Karpas-422 (cell line): ENCODE measurements around the gene SLC24A1. TPM values are rescaled to one million over a fixed set of nuclear protein-coding genes. Genes with fewer than 3 reads are reported as not detected.

Experiments
- DNase-seq: peaks from one replicate; pipeline ENCODE4 v3.0.0-alpha.2; 2015
- H2AFZ ChIP-seq: fragments of 200-600 bp; sonication (generic); 2 replicates; pipeline ENCODE4 v1.6.1; 2014; ENCODE audit warnings: antibody characterized with exemption, low read length, mixed read lengths
- H3K27ac ChIP-seq: fragments of 200-600 bp; sonication (generic); 2 replicates; pipeline ENCODE4 v1.5.1; 2014; ENCODE audit warnings: mild to moderate bottlenecking, low read length, moderate library complexity
- H3K27me3 ChIP-seq: fragments of 200-600 bp; sonication (generic); 2 replicates; pipeline ENCODE4 v1.6.1; 2014; ENCODE audit warnings: low read length, mixed read lengths
- H3K36me3 ChIP-seq: fragments of 200-600 bp; sonication (generic); 2 replicates; pipeline ENCODE4 v1.6.1; 2014; ENCODE audit warnings: low read length, mixed read lengths; ENCODE audit not compliant: insufficient read depth
- H3K4me1 ChIP-seq: fragments of 200-600 bp; sonication (generic); 2 replicates; pipeline ENCODE4 v1.6.1; 2014; ENCODE audit warnings: mild to moderate bottlenecking, low read length, mixed read lengths
- H3K4me2 ChIP-seq: fragments of 200-600 bp; sonication (generic); 2 replicates; pipeline ENCODE4 v1.6.1; 2014; ENCODE audit warnings: low read length, low read depth, mild to moderate bottlenecking; ENCODE audit not compliant: poor library complexity, severe bottlenecking
- H3K4me3 ChIP-seq: fragments of 200-600 bp; sonication (generic); 2 replicates; pipeline ENCODE4 v1.5.1; 2014; ENCODE audit warnings: mild to moderate bottlenecking, antibody characterized with exemption, low read length, mixed read lengths
- H3K79me2 ChIP-seq: fragments of 200-600 bp; sonication (generic); 2 replicates; pipeline ENCODE4 v1.6.1; 2014; ENCODE audit warnings: mild to moderate bottlenecking, low read length, mixed read lengths
- H3K9ac ChIP-seq: fragments of 200-600 bp; sonication (generic); 2 replicates; pipeline ENCODE4 v1.6.0; 2014; ENCODE audit warnings: low read length
- H3K9me2 ChIP-seq: fragments of 200-600 bp; sonication (generic), shearing (Covaris generic); replicated peaks from 2 replicates; pipeline ENCODE4 v1.6.0; 2014; ENCODE audit warnings: mild to moderate bottlenecking, low read length, moderate library complexity; ENCODE audit not compliant: insufficient read depth
- H3K9me3 ChIP-seq: fragments of 300-700, 200-600 bp; sonication (generic); 2 replicates; pipeline ENCODE4 v1.6.1; 2014; ENCODE audit warnings: low read length, mixed read lengths
- H4K20me1 ChIP-seq: fragments of 200-600 bp; sonication (generic); 2 replicates; pipeline ENCODE4 v1.6.1; 2014; ENCODE audit warnings: mild to moderate bottlenecking, antibody characterized with exemption, low read length, low read depth; ENCODE audit not compliant: insufficient read depth
- total RNA-seq: library from RNA; depleted of rRNA; stranded (reverse); fragments of >200 nt; shearing (Covaris generic); gene quantifications from 2 replicates; pipeline ENCODE4 v1.2.3, GENCODE V29; 2014; ENCODE audit warnings: low replicate concordance

Gene SLC24A1
- total RNA-seq, 1 experiment from 2014 or later: 10.9 TPM

DNA sequence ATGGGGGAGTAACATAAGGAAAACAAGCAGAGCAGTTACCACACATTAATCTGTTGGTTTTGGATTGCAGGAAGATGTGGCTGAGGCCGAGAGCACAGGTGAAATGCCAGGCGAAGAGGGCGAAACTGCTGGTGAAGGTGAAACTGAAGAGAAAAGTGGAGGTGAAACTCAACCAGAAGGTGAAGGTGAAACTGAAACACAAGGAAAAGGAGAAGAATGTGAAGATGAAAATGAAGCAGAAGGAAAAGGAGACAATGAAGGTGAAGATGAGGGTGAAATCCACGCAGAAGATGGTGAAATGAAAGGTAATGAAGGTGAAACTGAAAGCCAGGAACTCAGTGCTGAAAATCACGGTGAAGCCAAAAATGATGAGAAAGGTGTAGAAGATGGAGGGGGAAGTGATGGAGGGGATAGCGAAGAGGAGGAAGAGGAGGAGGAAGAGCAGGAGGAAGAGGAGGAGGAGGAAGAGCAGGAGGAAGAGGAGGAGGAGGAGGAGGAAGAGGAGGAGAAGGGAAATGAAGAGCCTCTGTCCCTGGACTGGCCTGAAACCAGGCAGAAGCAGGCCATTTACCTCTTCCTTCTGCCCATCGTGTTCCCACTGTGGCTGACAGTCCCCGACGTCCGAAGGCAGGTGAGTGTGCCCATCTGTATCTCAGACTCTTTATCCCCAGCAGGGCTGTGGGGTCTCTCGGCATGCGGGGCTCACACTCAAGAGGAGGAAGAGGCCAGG is 28.7 kb downstream of the SLC24A1 start:
- no peaks in the 10 kb centered on the region for H4K20me1 ChIP-seq
- peaks cover 29% of the 10 kb centered on the region; the same call in 1 of the 2 replicates for H3K36me3 ChIP-seq
- H2AFZ ChIP-seq: no peak overlapping the region
- no peak overlapping the region for H3K9ac ChIP-seq
- no peak overlapping the region for H3K4me2 ChIP-seq
- H3K79me2 ChIP-seq: no peaks in the 10 kb centered on the region
- H3K9me3 ChIP-seq: no peaks in the 10 kb centered on the region
- H3K4me1 ChIP-seq: no peaks in the 10 kb centered on the region
- H3K4me3 ChIP-seq: no peak overlapping the region
- DNase-seq: no peak
- H3K27me3 ChIP-seq: no peaks in the 10 kb centered on the region
- no peak overlapping the region for H3K27ac ChIP-seq
- H3K9me2 ChIP-seq: no peaks in the 10 kb centered on the region

DNA sequence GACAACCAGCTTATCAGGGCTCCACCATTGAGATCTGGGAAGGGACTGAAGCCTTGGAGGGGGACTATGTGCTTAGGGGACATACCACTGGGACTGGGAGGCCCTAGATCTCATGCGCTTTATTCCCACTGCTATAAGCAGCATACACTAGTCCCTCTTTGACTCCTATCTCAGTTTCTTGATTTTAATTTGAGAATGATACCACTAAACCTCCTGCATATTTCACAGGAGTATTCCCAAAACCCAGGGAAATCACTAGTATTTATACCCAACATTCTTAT is 29.2 kb downstream of the SLC24A1 start:
- DNase-seq: no peak
- Histone ChIP-seq H3K9ac (no peak overlapping the region), H4K20me1 (no peaks in the 10 kb centered on the region), H3K9me3 (no peaks in the 10 kb centered on the region), H3K4me1 (no peaks in the 10 kb centered on the region), H3K27ac (no peak overlapping the region), H2AFZ (no peak overlapping the region), H3K9me2 (no peaks in the 10 kb centered on the region), H3K27me3 (no peaks in the 10 kb centered on the region), H3K4me2 (no peak overlapping the region), H3K79me2 (no peaks in the 10 kb centered on the region), H3K4me3 (no peak overlapping the region), H3K36me3 (peaks cover 29% of the 10 kb centered on the region; the same call in 1 of the 2 replicates)

DNA sequence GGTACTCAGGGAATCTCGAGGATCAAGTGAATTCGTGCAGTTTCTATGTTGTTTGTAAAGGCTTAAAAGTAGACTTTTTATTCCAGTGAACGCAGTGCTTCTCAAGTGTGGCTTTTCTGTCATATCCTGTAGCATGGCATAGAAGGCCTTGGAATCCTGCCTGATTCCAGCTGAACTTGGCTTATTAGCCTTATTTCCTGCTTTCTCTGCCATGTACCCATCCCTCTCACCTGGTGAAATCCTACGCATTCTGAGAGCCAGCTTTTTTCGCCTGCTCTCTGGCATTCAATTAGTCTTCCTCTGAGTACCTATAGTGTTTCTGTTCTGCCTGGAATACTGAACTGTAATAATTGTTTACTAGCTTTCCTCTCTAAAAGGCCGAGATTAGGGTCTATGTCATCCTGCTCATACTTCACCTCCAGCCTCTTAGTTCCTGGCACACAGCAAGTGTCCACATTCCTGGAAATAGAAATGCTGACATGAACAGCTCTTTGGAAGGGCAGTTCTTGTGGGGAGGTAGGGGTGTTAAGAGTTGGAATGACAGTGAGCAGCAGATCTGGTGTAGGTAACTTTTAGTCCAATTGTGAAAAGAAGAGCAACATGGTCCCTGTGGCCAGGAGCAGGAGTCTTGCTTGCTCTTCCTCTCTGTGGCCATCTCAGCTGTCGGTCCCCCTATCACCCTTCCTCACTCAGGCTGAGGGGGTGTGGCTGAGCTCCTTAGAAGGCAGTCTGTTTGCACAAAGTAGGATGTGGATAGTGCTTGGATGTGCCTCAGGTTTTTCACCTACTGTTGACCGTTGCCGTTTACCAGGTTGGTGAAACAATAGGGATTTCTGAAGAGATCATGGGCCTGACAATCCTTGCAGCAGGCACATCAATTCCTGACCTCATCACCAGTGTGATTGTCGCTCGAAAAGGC is 30.4 kb downstream of the SLC24A1 start:
- no peak overlapping the region for H3K27ac ChIP-seq
- H4K20me1 ChIP-seq: no peaks in the 10 kb centered on the region
- no peak for DNase-seq
- H3K79me2 ChIP-seq: no peaks in the 10 kb centered on the region
- no peaks in the 10 kb centered on the region for H3K4me1 ChIP-seq
- no peak overlapping the region for H2AFZ ChIP-seq
- no peaks in the 10 kb centered on the region for H3K9me2 ChIP-seq
- H3K9ac ChIP-seq: no peak overlapping the region
- peaks cover 35% of the 10 kb centered on the region; the same call in 1 of the 2 replicates for H3K36me3 ChIP-seq
- no peak overlapping the region for H3K4me2 ChIP-seq
- no peaks in the 10 kb centered on the region for H3K9me3 ChIP-seq
- no peaks in the 10 kb centered on the region for H3K27me3 ChIP-seq
- H3K4me3 ChIP-seq: no peak overlapping the region

DNA sequence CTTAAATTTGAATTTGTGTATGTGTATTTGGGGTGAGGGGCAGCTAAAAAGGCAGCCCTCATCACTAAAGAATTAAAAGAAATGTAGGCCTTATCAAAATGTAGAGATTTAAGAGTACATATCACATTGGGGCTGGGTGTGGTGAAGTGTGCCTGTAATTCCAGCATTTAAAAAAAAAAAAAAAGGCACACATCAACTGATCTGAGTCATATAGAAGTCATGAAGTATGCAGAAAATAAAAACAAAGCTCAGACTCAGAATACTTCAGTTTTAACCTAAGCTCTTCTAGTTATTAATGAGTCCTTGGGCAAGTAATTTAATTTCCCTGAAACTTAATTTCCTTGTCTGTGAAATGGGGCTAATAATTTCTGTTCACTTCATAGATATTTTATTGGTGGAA is 31.6 kb downstream of the SLC24A1 start:
- Histone ChIP-seq H3K36me3 (peaks cover 35% of the 10 kb centered on the region; the same call in 1 of the 2 replicates), H3K27me3 (no peaks in the 10 kb centered on the region)

DNA sequence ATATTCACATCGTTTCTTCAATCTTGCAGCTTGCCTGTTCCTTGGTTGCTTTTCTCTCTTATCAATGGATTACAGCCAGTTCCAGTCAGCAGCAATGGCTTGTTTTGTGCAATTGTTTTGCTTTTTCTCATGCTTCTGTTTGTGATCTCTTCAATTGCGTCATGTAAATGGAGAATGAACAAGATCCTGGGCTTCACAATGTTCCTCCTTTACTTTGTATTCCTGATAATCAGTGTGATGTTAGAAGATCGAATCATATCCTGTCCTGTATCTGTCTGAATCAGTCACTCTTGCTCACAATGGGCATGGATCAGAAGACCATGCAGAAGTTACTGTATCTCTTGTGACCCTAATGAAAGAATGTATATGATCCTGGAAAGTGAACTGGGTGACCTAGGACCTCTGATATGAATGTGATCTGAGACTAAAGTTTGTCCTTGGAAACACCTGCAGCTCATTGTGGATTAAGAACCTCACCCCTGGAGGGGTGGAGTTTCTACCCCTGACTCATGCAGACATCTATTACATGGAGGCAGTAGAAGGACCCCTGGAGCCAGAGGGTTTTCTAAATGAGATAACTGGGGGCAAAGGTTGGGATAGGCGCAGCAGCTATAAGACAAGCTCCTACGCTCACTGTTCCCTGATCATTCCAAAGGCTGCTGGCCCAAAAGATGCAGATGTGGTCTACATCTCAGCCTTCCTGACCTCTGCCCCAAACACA is 32.2 kb downstream of the SLC24A1 start:
- H3K9me2 ChIP-seq: no peaks in the 10 kb centered on the region
- H3K4me1 ChIP-seq: no peaks in the 10 kb centered on the region
- H3K4me3 ChIP-seq: no peak overlapping the region
- no peak overlapping the region for H2AFZ ChIP-seq
- H3K9me3 ChIP-seq: no peaks in the 10 kb centered on the region
- peaks cover 35% of the 10 kb centered on the region; the same call in 1 of the 2 replicates for H3K36me3 ChIP-seq
- no peak overlapping the region for H3K9ac ChIP-seq
- H3K4me2 ChIP-seq: no peak overlapping the region
- no peak for DNase-seq
- H3K27me3 ChIP-seq: no peaks in the 10 kb centered on the region
- H4K20me1 ChIP-seq: no peaks in the 10 kb centered on the region
- no peak overlapping the region for H3K27ac ChIP-seq
- H3K79me2 ChIP-seq: no peaks in the 10 kb centered on the region

More for the DNA sequence above, 31.6 kb downstream of the SLC24A1 start:
- no peaks in the 10 kb centered on the region for H3K9me2 ChIP-seq
- no peaks in the 10 kb centered on the region for H3K9me3 ChIP-seq
- no peak overlapping the region for H3K27ac ChIP-seq
- no peaks in the 10 kb centered on the region for H4K20me1 ChIP-seq
- H3K9ac ChIP-seq: no peak overlapping the region
- DNase-seq: no peak
- H3K4me1 ChIP-seq: no peaks in the 10 kb centered on the region
- H3K79me2 ChIP-seq: no peaks in the 10 kb centered on the region
- no peak overlapping the region for H3K4me3 ChIP-seq
- H2AFZ ChIP-seq: no peak overlapping the region
- no peak overlapping the region for H3K4me2 ChIP-seq

DNA sequence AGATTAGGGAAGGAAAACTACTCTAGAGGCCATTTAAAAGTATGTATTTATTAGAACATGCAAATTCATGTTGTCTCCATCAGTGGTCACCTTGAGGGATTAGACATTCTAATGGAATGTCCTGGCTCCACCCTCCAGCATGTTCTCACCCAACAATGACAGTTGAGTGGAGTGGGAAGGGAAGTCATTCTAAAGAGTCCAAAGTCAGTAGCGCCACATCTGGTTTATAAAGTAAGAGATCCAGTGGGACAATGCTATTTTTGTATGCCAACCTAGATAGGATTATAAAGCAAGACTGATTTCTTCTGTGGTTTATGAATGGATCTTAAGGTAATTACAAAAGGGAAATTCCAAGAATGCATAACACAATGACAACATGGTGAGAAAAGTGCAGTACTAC is 33.3 kb downstream of the SLC24A1 start:
- peaks cover 35% of the 10 kb centered on the region; the same call in 1 of the 2 replicates for H3K36me3 ChIP-seq
- DNase-seq: no peak
- no peak overlapping the region for H3K27ac ChIP-seq

DNA sequence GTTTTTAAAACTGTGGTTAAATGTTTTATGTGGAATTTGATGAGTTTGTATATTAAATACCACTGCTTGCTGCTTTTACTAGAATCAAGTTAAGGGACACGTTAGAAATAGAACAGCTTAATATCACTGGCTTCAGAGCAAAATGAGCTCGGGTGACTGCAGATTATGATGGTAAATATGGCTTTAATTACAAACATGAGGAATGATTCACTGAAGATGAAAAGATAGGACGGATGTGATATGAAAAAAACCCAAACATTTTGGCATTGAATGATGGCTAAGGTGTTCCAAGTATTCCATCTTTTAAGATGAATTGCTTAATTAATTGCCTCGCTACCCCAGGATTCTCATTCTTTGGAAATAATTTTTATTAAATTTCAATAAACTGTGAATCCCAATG is 33.7 kb downstream of the SLC24A1 start:
- Histone ChIP-seq H3K36me3 (peaks cover 35% of the 10 kb centered on the region; the same call in 1 of the 2 replicates), H2AFZ (no peak overlapping the region), H3K9me2 (no peaks in the 10 kb centered on the region), H3K79me2 (no peaks in the 10 kb centered on the region), H3K9me3 (no peaks in the 10 kb centered on the region), H3K4me3 (no peak overlapping the region), H3K27ac (no peak overlapping the region), H3K27me3 (no peaks in the 10 kb centered on the region), H3K9ac (no peak overlapping the region), H3K4me2 (no peak overlapping the region), H3K4me1 (no peaks in the 10 kb centered on the region), H4K20me1 (no peaks in the 10 kb centered on the region)
- DNase-seq: no peak

More for the DNA sequence above, 33.3 kb downstream of the SLC24A1 start:
- Histone ChIP-seq H2AFZ (no peak overlapping the region), H3K79me2 (no peaks in the 10 kb centered on the region), H3K9me2 (no peaks in the 10 kb centered on the region), H3K4me3 (no peak overlapping the region), H3K27me3 (no peaks in the 10 kb centered on the region), H3K4me2 (no peak overlapping the region), H3K4me1 (no peaks in the 10 kb centered on the region), H3K9ac (no peak overlapping the region), H4K20me1 (no peaks in the 10 kb centered on the region), H3K9me3 (no peaks in the 10 kb centered on the region)
